Muscle of arm (tissue), 12 donors: Measurements from ENCODE around the gene PIGU. TPM values are rescaled to one million over a fixed set of nuclear protein-coding genes. Genes with fewer than 3 reads are reported as not detected.
"Not testable (repeated sequence)": the region's sequence is repeated elsewhere in the genome, so short reads cannot be mapped to it uniquely, and the experiment has no call there.

ENCODE experiments used
- DNase-seq: peaks from one replicate; pipeline ENCODE4 v3.0.0-alpha.2; 2013
- polyA plus RNA-seq, 12 donors: library from polyadenylated mRNA; unstranded; fragments of 120-200 nt; gene quantifications; one replicate each; pipeline ENCODE4 v1.2.1, GENCODE V29; 2013; ENCODE audit not compliant: insufficient read length in 12 of 12

Gene PIGU
- polyA plus RNA-seq, 12 donors, result 20.4 to 34.8 (median 26.2) TPM; not detected in 1

DNA sequence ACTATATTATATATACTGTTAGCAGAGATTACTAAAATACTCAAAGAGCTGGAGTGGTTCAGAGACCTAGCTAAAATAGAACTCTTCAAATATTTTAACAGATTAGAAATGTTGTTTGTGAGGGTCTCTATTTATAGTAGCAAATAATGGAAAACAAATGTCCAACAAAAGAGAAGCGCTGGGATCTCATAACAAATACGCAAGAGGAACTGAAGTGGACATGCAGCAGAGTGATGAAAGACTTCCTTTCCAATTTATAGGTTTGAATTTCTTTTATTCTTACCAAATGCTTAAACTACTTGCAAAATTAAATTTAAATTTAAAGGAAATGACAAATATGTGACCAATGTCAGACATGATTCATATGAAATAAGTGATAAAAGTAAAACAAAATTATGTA lies 49.9 kb downstream of the PIGU start:
- DNase-seq, result no peak

DNA sequence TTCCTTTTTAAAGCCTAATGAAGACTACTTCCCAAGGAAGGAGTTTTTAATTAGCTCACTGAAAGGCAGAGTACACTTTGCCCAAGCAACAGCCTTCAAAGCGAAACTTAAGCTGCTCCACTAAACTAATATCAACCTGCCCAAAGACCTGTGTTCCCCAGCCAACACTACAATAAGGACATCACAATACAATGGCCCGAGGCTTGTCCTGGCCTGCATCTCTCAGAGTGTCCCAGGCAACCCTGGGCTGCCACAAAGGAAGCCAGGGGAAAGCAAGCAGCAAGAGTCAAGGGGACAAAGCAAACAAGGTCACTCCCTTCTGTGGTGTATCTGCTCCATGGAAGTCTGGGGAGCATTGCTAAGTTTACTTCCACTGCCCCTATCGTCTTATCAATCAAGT lies 52.3 kb downstream of the PIGU start:
- DNase-seq, result no peak

DNA sequence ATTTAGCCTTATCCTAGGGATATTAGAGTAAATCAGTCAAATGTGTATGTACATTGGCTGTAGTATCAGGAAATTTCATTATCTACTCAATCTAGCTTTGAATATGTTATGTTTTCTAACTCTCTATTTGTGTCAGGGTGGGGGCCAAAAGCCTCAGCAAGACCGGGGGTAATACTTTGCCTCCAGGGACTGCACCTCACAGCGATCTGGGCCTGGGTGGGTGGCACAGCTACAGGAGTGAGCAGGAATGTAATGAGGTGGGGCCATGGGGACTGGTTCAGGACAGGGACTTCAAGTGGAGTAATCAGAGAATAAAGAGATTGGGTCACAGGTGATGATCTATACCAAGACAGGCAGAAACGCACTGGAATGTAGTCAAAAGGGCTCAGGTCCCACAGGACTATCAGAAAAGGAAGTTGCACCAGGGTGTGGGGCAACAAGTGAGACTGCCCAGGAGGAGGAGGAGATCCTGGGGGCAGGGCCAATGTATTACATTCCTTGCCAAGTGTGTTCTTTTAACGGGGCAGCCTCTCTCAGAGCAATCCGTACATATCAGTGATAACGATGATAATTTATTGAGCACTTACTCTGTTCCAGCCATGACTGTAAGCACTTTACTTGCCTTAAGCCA lies 54.0 kb downstream of the PIGU start:
- DNase-seq, result no peak

DNA sequence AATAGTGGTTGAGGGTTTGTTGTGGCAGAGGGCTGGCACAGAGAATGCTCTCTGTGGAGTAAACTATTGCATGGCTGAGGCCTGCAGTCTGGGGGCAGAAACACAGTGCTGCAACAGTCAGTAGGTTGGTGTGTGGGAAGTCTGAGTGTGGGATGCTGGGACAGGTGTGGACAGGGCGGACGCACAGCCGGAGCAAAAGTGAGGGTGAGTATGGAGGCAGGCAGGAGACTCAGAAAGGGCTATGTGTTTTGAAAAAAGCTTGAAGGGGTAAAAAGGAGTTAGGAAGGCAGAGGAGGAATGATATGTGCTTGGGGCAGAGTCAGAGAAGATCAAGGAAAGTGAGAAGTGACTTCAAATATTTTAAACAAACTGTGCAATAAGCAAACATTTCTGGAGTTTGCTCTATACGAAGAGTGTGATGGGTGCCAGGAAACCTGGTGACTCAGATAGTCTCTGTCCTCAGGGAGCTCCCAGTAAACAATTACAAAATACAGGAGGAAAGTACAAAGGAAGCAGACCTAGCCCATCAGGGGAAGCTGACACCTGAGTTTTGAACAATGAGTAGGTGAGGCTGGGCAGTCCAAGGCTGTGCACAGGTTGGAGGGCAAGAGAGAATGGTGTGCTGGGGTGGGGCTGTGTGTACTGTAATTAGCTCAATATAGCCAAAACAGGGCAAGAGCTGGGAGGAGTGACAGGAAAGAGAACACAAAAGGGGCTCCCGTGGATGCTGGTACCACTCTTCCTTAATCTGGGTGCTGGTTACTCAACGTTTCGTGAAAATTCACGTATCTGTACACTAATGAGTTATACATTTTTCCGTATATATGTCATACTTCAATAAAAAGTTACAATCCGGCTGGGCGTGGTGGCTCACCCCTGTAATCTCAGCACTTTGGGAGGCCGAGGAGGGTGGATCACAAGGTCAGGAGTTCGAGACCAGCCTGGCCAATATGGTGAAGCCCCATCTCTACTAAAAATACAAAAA lies 55.2 kb downstream of the PIGU start:
- no peak for DNase-seq

DNA sequence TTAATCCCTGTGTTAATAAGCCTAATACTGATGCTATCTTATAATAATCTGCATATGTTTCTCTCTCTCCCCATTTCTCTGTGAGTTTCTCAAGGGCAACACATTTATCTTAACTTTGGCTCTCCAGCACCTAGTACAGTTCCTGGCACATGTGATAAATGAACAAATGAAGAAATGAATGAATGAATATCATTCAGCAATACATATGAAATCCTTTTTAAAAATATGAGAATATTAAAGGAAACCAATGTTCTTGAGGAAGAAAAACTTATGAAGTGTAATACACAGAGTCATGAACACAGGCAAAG lies 55.9 kb downstream of the PIGU start:
- no peak for DNase-seq

DNA sequence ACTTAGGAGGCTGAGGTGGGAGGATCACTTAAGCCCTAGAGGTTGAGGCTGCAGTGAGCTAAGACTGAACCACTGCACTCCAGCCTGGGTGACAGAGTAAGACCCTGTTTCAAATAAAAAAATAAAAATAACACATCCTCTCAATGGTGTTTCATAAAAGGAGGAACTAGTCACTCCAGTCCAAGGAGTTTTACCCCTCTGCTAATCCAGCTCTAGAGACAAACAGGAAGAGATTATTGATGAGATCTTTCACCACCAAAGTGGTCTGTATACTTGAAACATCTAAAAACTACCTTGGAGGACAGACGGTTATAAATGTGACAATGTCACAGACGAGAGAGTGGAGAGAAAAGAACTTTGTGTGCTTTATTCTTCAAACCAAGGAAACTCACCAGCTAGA lies 58.2 kb downstream of the PIGU start:
- DNase-seq, result no peak

DNA sequence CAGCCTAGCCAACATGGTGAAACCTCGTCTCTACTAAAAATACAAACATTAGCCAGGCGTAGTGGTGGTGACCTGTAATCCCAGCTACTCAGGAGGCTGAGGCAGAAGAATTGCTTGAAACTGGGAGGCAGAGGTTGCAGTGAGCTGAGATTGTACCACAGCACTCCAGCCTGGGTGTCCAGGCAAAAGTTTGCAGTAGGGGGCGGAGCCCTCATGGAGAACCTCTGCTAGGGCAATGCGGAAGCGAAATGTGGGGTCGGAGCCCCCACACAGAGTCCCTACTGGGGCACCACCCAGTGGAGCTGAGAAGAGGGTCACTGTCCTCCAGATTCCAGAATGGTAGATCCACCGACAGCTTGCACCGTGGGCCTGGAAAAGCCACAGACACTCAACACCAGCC lies 60.0 kb downstream of the PIGU start:
- DNase-seq, result not testable (repeated sequence)

DNA sequence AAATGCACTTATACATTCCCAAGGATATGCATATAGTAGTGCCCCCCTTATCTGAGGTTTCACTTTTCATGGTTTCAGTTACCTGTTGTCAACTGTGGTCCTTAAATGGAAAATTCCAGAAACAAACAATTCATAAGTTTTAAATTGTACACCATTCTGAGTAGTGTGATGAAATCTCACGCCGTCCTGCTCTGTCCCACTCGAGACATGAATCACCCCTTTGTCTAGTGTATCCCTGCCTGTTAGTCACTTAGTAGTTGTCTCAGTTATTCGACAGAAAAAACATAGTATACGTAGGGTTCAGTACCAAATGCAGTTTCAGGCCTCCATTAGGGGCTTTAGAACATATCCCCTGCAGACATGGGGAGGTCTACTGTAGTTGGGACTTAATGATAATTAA lies 61.4 kb downstream of the PIGU start:
- no peak for DNase-seq

DNA sequence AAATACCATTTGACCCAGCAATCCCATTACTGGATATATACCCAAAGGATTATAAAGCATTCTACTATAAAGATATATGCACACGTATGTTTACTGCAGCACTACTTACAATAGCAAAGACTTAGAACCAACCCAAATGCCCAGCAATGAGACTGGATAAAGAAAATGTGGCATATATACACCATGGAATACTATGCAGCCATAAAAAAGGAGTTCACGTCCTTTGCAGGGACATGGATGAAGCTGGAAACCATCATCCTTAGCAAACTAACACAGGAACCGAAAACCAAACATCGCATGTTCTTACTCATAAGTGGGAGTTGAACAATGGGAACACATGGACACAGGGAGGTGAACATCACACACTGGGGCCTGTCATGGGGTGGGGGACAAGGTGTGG lies 64.9 kb downstream of the PIGU start:
- not testable (repeated sequence) for DNase-seq

DNA sequence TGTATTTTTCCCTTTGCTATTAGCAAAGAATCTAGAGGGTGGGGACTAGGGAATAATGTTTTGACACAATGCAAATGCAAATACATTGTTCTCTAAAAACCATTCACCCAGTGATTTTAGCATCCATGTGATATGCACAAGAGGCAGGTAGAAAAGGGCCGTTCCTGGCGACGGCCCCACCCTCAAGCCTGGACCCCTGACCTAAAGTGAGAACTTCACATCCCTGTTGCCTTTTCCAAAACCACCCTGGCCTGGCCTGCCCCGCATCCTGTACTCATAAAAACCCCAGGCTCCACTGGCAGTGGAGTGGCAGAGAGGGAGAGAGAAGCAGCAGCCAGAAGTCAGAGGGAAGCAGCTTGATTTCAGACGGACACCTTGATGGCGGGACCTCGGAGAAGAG lies 69.8 kb downstream of the PIGU start:
- DNase-seq, result no peak

DNA sequence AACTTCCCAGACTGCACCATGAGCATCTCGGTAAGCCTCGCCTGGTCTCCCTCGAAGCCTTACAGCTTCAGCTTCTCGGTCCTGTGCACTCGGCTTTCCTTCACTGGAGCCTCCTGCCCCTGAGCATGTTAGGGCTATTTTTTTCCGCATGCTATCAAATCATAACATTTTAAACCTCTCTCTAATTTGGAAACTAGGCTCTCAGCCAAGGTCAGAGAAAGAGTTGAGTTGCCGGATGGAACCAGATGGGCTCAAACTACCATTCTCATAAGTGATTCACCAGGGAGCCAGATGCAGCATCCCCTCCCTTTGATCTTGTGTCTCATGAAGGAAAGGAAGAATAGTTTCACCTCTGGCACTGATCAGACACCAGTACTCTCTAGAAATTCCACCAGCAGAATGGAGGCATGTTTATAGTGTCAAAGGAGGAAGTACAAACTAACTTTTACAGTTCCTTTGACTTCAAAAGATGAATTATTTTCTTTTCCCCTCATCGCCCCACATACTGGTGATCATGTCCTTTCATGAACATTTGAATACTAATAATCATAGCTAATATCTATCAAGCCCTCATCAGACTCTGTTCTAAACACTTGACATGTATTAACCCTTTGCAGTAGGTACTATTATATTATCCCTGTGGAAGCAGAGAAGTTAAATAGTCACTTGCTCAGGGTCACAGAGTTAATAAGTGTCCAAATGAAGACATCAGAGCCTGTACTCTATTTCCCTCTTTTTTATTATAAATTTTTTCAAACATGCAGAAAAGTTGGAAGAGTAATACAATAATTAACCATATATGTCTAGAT lies 71.7 kb downstream of the PIGU start:
- no peak for DNase-seq

DNA sequence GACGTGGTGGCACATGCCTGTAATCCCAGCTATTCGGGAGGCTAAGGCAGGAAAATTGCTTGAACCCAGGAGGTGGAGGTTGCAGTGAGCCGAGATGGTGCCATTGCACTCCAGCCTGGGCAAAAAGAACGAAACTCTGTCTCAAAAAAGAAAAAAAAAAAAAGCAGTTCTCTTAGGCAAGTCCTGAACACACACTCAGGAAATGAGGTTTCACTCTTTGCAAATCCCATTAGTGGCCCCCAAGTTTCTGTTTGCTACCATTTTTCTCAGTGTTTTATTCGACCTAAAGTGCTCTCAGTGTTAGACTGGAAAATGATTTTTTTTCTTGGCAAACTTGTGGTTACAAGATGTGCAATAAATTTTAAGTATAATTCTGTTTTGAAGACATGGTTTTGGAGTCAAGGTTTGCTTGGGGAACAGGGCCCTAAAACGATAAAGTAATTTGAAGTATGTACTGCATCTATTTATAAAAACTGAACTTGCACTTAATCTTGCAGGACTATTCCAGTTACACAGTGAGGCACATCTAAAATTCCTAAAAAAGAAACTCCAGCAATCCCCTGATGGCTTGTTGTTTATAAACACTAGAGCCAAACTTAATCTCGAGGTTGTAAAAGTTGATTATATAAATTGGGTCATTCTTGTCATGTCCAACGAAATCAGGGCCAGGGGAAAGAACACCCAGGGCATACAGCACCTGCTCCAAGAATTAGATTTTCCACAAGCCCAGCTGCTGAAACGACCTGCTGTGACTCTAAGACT lies 75.8 kb downstream of the PIGU start:
- DNase-seq, result no peak

DNA sequence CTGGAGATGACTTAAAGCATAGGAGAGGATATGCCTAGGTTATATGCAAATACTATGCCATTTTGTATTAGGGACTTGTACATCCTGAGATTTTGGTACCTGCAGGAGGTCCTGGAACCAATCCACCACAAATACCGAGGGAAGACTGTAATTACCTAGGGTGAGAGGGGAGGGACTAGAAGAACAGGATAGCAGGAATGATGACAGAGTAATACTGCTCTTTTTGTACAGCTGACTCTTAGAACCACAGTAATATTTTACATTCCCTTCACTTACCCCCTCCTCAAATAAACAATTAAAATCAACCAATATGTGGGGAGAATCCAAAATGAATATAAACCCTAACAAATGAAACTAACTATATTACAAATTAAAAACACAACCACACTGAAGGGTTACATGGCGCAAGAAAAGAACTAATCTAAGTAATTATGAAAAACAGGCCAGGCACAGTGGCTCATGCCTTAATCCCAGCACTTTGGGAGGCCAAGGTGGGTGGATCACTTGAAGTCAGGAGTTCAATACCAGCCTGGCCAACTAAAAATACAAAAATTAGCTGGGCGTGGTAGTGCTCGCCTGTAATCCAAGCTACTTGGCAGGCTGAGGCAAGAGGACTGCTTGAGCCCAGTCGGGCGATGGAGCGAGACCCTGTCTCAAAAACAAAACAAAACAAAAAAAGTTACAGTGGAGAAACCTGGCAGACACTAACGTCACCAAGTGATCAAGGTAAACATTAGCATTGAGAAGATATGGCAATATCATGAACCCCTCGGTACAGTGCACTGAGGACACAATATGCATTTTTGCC lies 81.3 kb downstream of the PIGU start:
- DNase-seq, result no peak

DNA sequence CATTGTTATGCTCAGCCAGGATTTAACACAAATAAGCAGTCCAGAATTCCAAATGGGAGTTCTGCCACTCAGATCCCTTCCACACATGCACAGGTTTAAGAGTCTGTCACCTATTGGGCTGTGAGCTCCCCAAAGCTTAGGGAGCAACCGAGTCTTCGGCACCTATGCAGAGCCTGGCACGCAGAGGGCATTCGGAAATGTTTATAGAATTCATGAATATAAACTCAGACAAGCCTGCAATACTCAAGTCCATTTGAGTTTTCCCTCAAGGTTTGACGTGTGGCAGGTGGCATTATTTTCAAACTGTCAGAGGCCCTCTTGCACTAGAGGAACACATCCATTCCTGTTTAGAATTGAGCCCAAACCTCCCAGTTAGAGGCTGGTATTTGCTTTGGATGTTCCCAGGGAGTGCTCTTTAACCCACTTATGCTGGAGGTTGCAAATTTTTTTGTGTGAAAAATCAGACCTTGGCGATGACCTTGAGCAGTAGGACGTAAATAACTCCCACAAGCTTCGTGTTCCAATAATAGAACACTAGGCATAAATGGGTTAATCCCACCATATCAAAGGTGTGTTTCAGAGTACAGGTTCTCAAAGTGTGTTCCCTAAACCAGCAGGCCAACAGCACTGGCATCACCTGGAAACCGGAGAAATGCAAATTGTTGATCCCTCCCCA lies 90.3 kb downstream of the PIGU start:
- no peak for DNase-seq

DNA sequence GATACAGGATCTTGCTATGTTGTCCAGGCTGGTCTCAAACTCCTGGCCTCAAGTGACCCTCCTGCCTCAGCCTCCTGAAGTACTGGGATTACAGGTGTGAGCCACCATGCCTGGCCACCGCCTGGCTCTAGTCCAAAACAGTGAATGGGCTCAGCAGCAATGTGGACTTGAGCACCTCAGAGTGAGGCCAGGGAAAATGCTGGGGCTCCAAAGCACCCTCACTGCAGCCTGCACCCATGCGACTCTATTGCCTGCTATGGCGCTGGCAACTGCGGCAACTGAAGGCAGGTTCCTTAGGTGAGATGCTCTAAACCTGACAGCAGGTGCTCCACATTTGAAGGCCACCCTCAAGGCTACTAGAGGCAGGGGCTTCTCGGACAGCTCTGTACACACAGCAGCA lies 91.9 kb downstream of the PIGU start:
- DNase-seq, result no peak

DNA sequence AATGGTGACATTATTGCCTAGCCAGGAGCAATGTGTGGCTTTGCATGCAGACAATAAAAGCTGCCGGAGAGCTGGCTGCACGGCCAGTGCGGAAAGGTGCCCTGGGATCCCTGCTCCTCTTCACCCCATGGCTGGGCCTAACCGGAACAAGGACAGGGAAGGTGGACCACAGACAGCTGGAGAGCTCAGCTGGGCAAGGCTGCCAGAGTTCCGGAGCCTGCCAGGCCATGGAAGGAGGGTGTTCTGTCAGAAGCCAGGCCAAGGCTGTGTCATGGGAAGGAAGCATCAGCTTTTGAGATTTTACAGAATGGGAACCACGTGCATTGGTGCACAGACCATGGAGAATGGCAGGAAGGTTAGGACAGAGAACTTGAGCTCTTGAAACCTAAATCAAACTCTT lies 93.3 kb downstream of the PIGU start:
- no peak for DNase-seq

DNA sequence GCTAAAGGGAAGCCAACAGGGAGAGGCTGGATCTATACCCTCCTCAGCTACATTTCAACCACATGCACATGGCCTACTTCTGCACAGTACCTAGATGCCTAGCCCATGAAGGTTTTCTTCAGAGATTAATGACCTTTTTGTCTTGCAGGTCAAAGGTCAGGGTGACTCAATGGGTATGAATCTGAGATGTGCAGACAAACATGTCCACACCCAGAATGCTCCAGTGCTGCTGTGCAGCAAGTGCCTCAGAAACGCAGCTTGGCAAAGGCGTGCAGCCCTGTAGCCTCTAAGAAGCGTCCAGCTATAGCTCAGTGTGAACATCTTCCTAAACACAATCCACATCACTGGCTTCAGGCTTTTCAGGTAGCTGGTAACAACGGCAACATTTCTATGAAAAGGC lies 94.0 kb downstream of the PIGU start:
- DNase-seq, result no peak

DNA sequence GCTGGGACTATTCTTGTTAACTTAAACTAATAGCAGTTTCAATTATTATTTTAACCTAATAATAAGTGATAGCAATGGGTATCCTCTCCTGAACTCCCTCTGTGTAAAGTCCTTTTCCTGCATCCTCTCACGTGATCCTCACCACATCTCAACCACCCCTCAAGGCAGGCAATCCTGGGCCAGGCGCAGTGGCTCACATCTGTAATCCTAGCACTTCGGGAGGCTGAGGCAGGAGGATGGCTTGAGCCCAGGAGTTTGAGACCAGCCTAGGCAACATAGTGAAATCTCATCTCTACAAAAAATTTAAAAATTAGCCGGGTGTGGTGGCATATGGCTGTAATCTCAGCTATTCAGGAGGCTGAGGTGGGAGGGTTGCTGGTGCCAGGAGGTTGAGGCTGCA lies 94.7 kb downstream of the PIGU start:
- no peak for DNase-seq

DNA sequence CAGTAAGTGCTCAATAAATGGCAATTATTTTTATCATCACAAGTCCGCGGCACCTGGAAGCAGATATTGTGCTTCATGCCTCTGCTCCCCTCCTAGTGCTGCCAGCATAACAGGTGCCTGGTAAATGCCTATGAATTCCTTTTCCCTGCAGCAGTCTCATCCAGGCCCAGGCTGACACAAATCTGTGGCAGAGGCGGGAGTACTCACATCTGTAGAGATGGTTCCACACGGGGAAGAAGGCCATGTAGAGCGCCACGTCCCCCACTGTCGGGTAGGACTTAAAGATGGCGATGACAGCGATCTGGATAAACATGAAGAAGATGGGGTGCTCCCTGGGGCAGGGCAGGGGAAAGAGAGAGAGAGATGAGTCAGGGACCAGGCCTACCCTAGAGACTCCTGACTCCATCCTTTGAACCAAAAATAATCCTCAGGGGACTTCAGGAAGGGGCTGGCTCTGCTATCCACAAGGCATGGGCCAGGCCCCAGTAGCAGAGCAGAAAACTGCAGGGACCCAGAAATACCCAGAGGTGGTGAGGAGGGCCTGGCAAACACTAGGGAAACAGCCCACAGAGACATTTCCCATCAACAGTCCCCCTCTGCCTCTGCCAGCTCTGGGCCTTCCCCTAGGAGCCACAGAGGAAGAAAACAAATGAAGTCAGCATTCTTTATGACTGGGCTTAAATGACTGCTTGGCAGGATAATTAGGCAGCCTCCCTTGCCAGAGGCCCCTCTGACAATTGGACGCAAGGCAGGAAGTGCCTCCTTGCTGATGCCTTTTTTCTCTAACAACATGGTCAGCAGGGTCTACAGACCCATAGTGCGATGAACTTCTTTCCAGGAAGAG lies 95.3 kb downstream of the PIGU start:
- DNase-seq, result no peak
